ENCODE measurements around the gene ZNF879.

DNA sequence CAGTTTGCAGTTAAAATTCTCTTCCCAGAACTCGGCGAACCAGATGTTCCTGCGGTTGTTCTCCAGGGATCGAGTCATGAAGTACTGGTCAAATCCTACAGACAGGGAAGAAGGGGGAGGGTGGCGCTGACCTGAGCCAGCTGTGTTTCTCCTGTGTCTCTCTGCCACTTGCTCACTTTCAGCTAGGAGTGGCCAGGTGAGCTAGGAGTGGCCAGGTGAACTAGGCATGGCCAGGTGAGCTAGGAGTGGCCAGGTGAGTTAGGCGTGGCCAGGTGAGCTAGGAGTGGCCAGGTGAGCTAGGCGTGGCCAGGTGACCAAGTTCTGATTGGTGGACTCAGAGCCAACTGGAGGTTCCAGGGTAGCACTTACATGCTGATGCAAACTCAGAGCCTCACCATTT lies 34.3 kb upstream of the ZNF879 start:
- TF ChIP-seq, protein P1, sequence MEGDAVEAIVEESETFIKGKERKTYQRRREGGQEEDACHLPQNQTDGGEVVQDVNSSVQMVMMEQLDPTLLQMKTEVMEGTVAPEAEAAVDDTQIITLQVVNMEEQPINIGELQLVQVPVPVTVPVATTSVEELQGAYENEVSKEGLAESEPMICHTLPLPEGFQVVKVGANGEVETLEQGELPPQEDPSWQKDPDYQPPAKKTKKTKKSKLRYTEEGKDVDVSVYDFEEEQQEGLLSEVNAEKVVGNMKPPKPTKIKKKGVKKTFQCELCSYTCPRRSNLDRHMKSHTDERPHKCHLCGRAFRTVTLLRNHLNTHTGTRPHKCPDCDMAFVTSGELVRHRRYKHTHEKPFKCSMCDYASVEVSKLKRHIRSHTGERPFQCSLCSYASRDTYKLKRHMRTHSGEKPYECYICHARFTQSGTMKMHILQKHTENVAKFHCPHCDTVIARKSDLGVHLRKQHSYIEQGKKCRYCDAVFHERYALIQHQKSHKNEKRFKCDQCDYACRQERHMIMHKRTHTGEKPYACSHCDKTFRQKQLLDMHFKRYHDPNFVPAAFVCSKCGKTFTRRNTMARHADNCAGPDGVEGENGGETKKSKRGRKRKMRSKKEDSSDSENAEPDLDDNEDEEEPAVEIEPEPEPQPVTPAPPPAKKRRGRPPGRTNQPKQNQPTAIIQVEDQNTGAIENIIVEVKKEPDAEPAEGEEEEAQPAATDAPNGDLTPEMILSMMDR (conservative IDR thresholded peaks at IDR 0.05; ENCODE audit: low read length) = no peak
- TF ChIP-seq EZH2phosphoT487 (IDR thresholded peaks at IDR 0.05; ENCODE audit: borderline replicate concordance) = no peak
